Measurements from ENCODE around the gene RCSD1. TPM values are rescaled to one million over a fixed set of nuclear protein-coding genes. Genes with fewer than 3 reads are reported as not detected.
A peak's percentile ranks its signal among the peaks of the same experiment; 100 is the strongest.

RCSD1 gene
- total RNA-seq, 1 donor from 2014 or later = 0.98 TPM

- Histone ChIP-seq H3K36me3 (ENCODE audit: insufficient read depth, low read length) (no peaks in the 10 kb centered on the region), H3K79me2 (ENCODE audit: insufficient read depth, low read length) (no peaks in the 10 kb centered on the region), H2AFZ (ENCODE audit: low read depth, low read length) (no peak overlapping the region), H3K4me3 (ENCODE audit: insufficient read depth, low read depth, low read length) (no peak overlapping the region), H3K27me3 (ENCODE audit: insufficient read depth, low read length) (peaks cover 37% of the 10 kb centered on the region), H4K20me1 (ENCODE audit: insufficient read depth, low read length) (no peaks in the 10 kb centered on the region), H3K9me3 (ENCODE audit: insufficient read depth, low read depth, low read length) (no peaks in the 10 kb centered on the region), H3K4me2 (ENCODE audit: low read length) (no peak overlapping the region), H3K9ac (ENCODE audit: low read length) (no peak overlapping the region), H3K27ac (ENCODE audit: low read depth, low read length) (no peak overlapping the region), H3K4me1 (ENCODE audit: insufficient read depth, low read length) (no peaks in the 10 kb centered on the region)
- Mint-ChIP-seq H3K4me1 (ENCODE audit: low read depth, unreplicated experiment) (peaks cover 27% of the 10 kb centered on the region), H3K27me3 (ENCODE audit: low read depth, unreplicated experiment) (peaks cover 20% of the 10 kb centered on the region), H3K36me3 (ENCODE audit: low read depth, unreplicated experiment) (no peaks in the 10 kb centered on the region), H3K4me3 (ENCODE audit: unreplicated experiment) (no peak overlapping the region), H3K27ac (ENCODE audit: unreplicated experiment) (no peak overlapping the region), H3K9me3 (ENCODE audit: unreplicated experiment) (no peaks in the 10 kb centered on the region)
- DNase-seq (ENCODE audit: low read depth) (no peak), FAIRE-seq (no peak)
- no peak for TF ChIP-seq CTCF (IDR thresholded peaks at IDR 0.05; ENCODE audit: insufficient read depth, low read depth, low read length)
- TF ChIP-seq EZH2 (IDR thresholded peaks at IDR 0.05; ENCODE audit: insufficient read depth, low read length) = no peak
These were observed 77.9 kb downstream of the RCSD1 start for GRCh38 chr1:167707942-167708341.

DNA sequence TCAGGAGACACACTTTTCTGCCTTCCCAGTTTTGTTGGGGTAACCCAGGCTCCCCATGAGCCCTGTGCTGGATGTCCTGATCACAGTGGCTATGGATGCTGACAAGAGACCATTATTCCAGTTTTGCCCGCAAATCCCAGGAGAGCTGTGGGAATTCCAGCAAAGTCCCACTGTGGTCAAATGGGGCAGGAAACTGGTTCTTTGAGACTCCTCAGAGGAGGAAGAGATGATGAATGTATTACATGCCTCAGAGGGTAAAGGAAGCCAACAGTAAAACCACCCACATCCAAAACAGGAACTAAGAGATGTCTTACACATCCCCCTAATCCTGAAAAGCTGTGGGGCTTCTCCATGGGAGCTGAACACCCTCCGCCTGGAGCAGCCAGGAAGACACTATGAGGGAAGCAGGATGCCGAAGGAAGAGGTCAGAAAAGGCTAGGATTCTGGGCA, 78.9 kb downstream of the RCSD1 start:
- peak; percentile 34 for FAIRE-seq
- Histone ChIP-seq H3K4me2 (ENCODE audit: low read length) (no peak overlapping the region), H2AFZ (ENCODE audit: low read depth, low read length) (no peak overlapping the region), H3K27me3 (ENCODE audit: insufficient read depth, low read length) (peaks cover 32% of the 10 kb centered on the region), H4K20me1 (ENCODE audit: insufficient read depth, low read length) (no peaks in the 10 kb centered on the region), H3K36me3 (ENCODE audit: insufficient read depth, low read length) (no peaks in the 10 kb centered on the region), H3K9ac (ENCODE audit: low read length) (no peak overlapping the region), H3K27ac (ENCODE audit: low read depth, low read length) (no peak overlapping the region), H3K9me3 (ENCODE audit: insufficient read depth, low read depth, low read length) (no peaks in the 10 kb centered on the region), H3K79me2 (ENCODE audit: insufficient read depth, low read length) (no peaks in the 10 kb centered on the region), H3K4me1 (ENCODE audit: insufficient read depth, low read length) (no peaks in the 10 kb centered on the region), H3K4me3 (ENCODE audit: insufficient read depth, low read depth, low read length) (no peak overlapping the region)
- Mint-ChIP-seq H3K4me3 (ENCODE audit: unreplicated experiment) (no peak overlapping the region), H3K27me3 (ENCODE audit: low read depth, unreplicated experiment) (peaks cover 14% of the 10 kb centered on the region), H3K36me3 (ENCODE audit: low read depth, unreplicated experiment) (no peaks in the 10 kb centered on the region), H3K4me1 (ENCODE audit: low read depth, unreplicated experiment) (peaks cover 27% of the 10 kb centered on the region), H3K27ac (ENCODE audit: unreplicated experiment) (no peak overlapping the region), H3K9me3 (ENCODE audit: unreplicated experiment) (no peaks in the 10 kb centered on the region)
- DNase-seq (ENCODE audit: low read depth) = no peak
- TF ChIP-seq EZH2 (IDR thresholded peaks at IDR 0.05; ENCODE audit: insufficient read depth, low read length) = no peak
- TF ChIP-seq CTCF (IDR thresholded peaks at IDR 0.05; ENCODE audit: insufficient read depth, low read depth, low read length) = no peak

DNA sequence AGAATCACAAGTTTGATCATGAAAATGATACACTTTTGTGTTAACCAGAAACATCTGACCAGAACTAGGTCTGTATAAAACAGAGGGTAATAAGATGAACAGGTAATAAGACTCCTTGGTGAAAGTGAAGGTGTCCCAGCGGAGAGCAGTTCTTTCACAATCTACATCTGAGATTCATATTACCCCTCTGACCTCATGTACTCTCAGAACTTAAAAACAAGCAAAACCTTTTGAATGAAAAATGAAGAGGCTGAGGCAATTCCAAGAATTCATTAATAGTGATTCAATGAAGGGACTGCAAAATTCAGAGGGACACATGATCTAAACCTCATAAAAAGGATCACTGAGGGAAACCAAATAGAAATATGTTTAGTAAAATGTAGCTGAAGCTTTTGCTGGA, 80.8 kb downstream of the RCSD1 start:
- H3K36me3 Mint-ChIP-seq (ENCODE audit: low read depth, unreplicated experiment) = no peaks in the 10 kb centered on the region
- DNase-seq (ENCODE audit: low read depth) = no peak
- H3K4me3 ChIP-seq (ENCODE audit: insufficient read depth, low read depth, low read length) = no peak overlapping the region

More for the DNA sequence above, 80.8 kb downstream of the RCSD1 start:
- Histone ChIP-seq H4K20me1 (ENCODE audit: insufficient read depth, low read length) (no peaks in the 10 kb centered on the region), H3K4me1 (ENCODE audit: insufficient read depth, low read length) (no peaks in the 10 kb centered on the region), H3K36me3 (ENCODE audit: insufficient read depth, low read length) (no peaks in the 10 kb centered on the region), H3K9ac (ENCODE audit: low read length) (no peak overlapping the region), H3K9me3 (ENCODE audit: insufficient read depth, low read depth, low read length) (no peaks in the 10 kb centered on the region), H3K4me2 (ENCODE audit: low read length) (no peak overlapping the region), H3K79me2 (ENCODE audit: insufficient read depth, low read length) (no peaks in the 10 kb centered on the region), H2AFZ (ENCODE audit: low read depth, low read length) (no peak overlapping the region), H3K27ac (ENCODE audit: low read depth, low read length) (no peak overlapping the region), H3K27me3 (ENCODE audit: insufficient read depth, low read length) (peaks cover 13% of the 10 kb centered on the region)
- no peak overlapping the region for H3K27ac Mint-ChIP-seq (ENCODE audit: unreplicated experiment)
- FAIRE-seq = no peak
- peaks cover 17% of the 10 kb centered on the region for H3K4me1 Mint-ChIP-seq (ENCODE audit: low read depth, unreplicated experiment)
- H3K9me3 Mint-ChIP-seq (ENCODE audit: unreplicated experiment) = no peaks in the 10 kb centered on the region
- peaks cover 14% of the 10 kb centered on the region for H3K27me3 Mint-ChIP-seq (ENCODE audit: low read depth, unreplicated experiment)
- no peak overlapping the region for H3K4me3 Mint-ChIP-seq (ENCODE audit: unreplicated experiment)
- TF ChIP-seq EZH2 (IDR thresholded peaks at IDR 0.05; ENCODE audit: insufficient read depth, low read length) = no peak
- TF ChIP-seq CTCF (IDR thresholded peaks at IDR 0.05; ENCODE audit: insufficient read depth, low read depth, low read length) = no peak

All from astrocyte (in vitro differentiated cells and primary cell).